CD14-positive monocyte (primary cell): ENCODE data around the gene ASF1B. TPM values are rescaled to one million over a fixed set of nuclear protein-coding genes. Genes with fewer than 3 reads are reported as not detected.
A peak's percentile ranks its signal among the peaks of the same experiment; 100 is the strongest.

Experiments used
- DNase-seq, 3 donors: peaks; one replicate each; pipeline ENCODE4 v3.0.0-alpha.2; 2011 to 2022
- H2AFZ ChIP-seq: 2 replicates; pipeline ENCODE4 v1.6.0; 2012; ENCODE audit warnings: mild to moderate bottlenecking, low read depth, low read length, inconsistent platforms; ENCODE audit not compliant: insufficient read depth, poor library complexity, severe bottlenecking
- H3K27ac ChIP-seq, 2 donors: 1 replicate in 1 of 2; 2 replicates in 1 of 2; pipeline ENCODE4 v1.5.1; 2012 to 2013; ENCODE audit warnings: low read length in 2 of 2, control low read depth in 1 of 2, inconsistent platforms in 1 of 2, low read depth in 1 of 2, mild to moderate bottlenecking in 1 of 2
- H3K27me3 ChIP-seq, 2 donors: one replicate each; pipeline versions ENCODE4 v1.6.0 to v1.6.1; 2011 to 2013; ENCODE audit warnings: low read length in 2 of 2; ENCODE audit not compliant: control insufficient read depth in 2 of 2, insufficient read depth in 2 of 2
- H3K36me3 ChIP-seq, 2 donors: replicated peaks in 1 of 2; 1 replicate in 1 of 2; 2 replicates in 1 of 2; pipeline versions ENCODE4 v1.5.1 to v1.6.1; 2012 to 2013; ENCODE audit warnings: low read length in 2 of 2, control low read depth in 1 of 2, inconsistent platforms in 1 of 2, mild to moderate bottlenecking in 1 of 2; ENCODE audit not compliant: insufficient read depth in 2 of 2, control insufficient read depth in 1 of 2
- H3K4me1 ChIP-seq, 2 donors: 1 replicate in 1 of 2; 2 replicates in 1 of 2; pipeline versions ENCODE4 v1.5.1 to v1.6.1; 2012 to 2013; ENCODE audit warnings: low read length in 2 of 2, control low read depth in 1 of 2, inconsistent platforms in 1 of 2, mild to moderate bottlenecking in 1 of 2, moderate library complexity in 1 of 2; ENCODE audit not compliant: insufficient read depth in 2 of 2, control insufficient read depth in 1 of 2
- H3K4me2 ChIP-seq: replicated peaks from 2 replicates; pipeline ENCODE3; 2012; ENCODE audit warnings: low read length, moderate library complexity, mild to moderate bottlenecking; ENCODE audit not compliant: poor library complexity, severe bottlenecking; ENCODE audit errors: extremely low read depth
- H3K4me3 ChIP-seq, 3 experiments: fragments of 200-600 bp in 1 of 3; sonication (generic) in 1 of 3; replicated peaks in 1 of 3; 1 replicate in 2 of 3; 2 replicates in 1 of 3; pipeline ENCODE4 v1.5.1; 2011 to 2013; ENCODE audit warnings: low read length in 3 of 3, mild to moderate bottlenecking in 3 of 3, control low read depth in 2 of 3, low read depth in 2 of 3, inconsistent platforms in 1 of 3, moderate library complexity in 1 of 3
- H3K79me2 ChIP-seq: 2 replicates; pipeline ENCODE4 v1.6.0; 2012; ENCODE audit warnings: mild to moderate bottlenecking, control low read depth, inconsistent platforms, low read length, moderate library complexity; ENCODE audit not compliant: insufficient read depth
- H3K9ac ChIP-seq: 2 replicates; pipeline ENCODE4 v1.6.0; 2017; ENCODE audit warnings: low read length, mild to moderate bottlenecking; ENCODE audit not compliant: insufficient read depth, poor library complexity, severe bottlenecking
- H3K9me3 ChIP-seq, 2 donors: replicated peaks in 1 of 2; 1 replicate in 1 of 2; 2 replicates in 1 of 2; pipeline versions ENCODE4 v1.5.1 to v1.6.1; 2012 to 2013; ENCODE audit warnings: low read length in 2 of 2, control low read depth in 1 of 2; ENCODE audit not compliant: control insufficient read depth in 1 of 2, insufficient read depth in 1 of 2
- H4K20me1 ChIP-seq: 2 replicates; pipeline ENCODE4 v1.6.0; 2012; ENCODE audit warnings: mild to moderate bottlenecking, low read length, control low read depth, moderate library complexity; ENCODE audit not compliant: insufficient read depth
- H3K27ac Mint-ChIP-seq, 7 donors: one replicate each; pipeline ENCODE4 v1.8.0; 2020; ENCODE audit warnings: mild to moderate bottlenecking in 7 of 7, mixed read lengths in 7 of 7, moderate library complexity in 6 of 7, inconsistent platforms in 2 of 7
- H3K27me3 Mint-ChIP-seq, 3 donors: one replicate each; pipeline ENCODE4 v1.8.0; 2021 to 2022; ENCODE audit warnings: low read depth in 3 of 3, mild to moderate bottlenecking in 3 of 3, mixed read lengths in 3 of 3, moderate library complexity in 3 of 3, inconsistent platforms in 1 of 3
- H3K36me3 Mint-ChIP-seq, 2 donors: one replicate each; pipeline ENCODE4 v1.8.0; 2020; ENCODE audit warnings: mixed read lengths in 2 of 2, inconsistent platforms in 1 of 2, mild to moderate bottlenecking in 1 of 2
- H3K4me1 Mint-ChIP-seq: one replicate; pipeline ENCODE4 v1.8.0; 2020; ENCODE audit warnings: mild to moderate bottlenecking, mixed read lengths
- H3K4me3 Mint-ChIP-seq, 2 donors: one replicate each; pipeline ENCODE4 v1.8.0; 2020; ENCODE audit warnings: mild to moderate bottlenecking in 2 of 2, mixed read lengths in 2 of 2, moderate library complexity in 1 of 2
- H3K9me3 Mint-ChIP-seq, 7 donors: one replicate each; pipeline ENCODE4 v1.8.0; 2020 to 2022; ENCODE audit warnings: mixed read lengths in 7 of 7, mild to moderate bottlenecking in 6 of 7, moderate library complexity in 6 of 7, inconsistent platforms in 2 of 7
- WGBS: methylation state at CpG from one replicate; pipeline ENCODE4 v1.1.5; 2013; ENCODE audit warnings: missing lambda C conversion rate; ENCODE audit not compliant: insufficient coverage; 5-methylcytosine and 5-hydroxymethylcytosine counted together
- intact Hi-C, 2 donors: fragments of 100-400 bp; cut with micrococcal nuclease; formaldehyde crosslinking; loops; one replicate each; pipeline versions ENCODE4 v1.15.0 to v1.15.1; 2023
- polyA plus RNA-seq, 3 donors: library from polyadenylated mRNA; depleted of rRNA in 1 of 3; unstranded in 2 of 3; stranded (reverse) in 1 of 3; fragments of 300-500 nt in 2 of 3; fragments of >200 nt in 1 of 3; fragmentation: Illumina TruSeq in 2 of 3; gene quantifications; 1 replicate in 2 of 3; 2 replicates in 1 of 3; pipeline ENCODE4 v1.2.3, GENCODE V29; 2012 to 2021
- TF ChIP-seq, protein P1 (sequence below): fragments of 200-600 bp; IDR thresholded peaks from one replicate; pipeline ENCODE4 v1.8.0; 2022; ENCODE audit warnings: antibody characterized with exemption, mild to moderate bottlenecking

ASF1B gene
- polyA plus RNA-seq, 3 donors, result 6.3 to 13.4 (median 9.2) TPM

DNA sequence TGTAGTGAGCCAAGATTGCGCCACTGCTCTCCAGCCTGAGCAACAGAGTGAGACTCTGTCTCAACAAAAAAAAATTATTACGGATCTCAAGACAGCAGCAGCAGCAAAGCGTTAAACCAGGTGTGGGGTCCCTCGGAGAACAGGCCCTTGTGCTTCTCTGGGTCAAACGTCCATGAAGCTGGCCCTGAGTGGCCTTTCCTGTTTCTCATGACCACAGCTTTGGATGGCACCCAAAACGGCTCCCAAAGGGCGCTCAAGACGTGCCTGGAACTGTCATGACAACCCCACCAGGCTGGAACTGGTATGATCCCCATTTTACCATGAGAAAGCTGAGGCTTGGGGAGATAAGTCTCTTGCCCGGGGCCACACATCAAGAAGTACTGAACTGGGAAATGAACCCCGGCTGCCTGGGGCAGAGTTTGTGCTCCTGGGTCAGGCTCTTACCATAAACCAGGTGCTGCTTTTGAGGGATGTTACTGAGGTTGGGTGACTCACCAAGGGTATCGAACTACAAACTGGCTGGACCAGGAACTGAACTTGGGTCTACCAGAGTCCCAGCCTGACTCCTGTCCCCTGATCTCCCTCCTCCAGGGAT is 34.2 kb downstream of the ASF1B start:
- Histone ChIP-seq H3K9ac (no peak overlapping the region), H3K79me2 (no peaks in the 10 kb centered on the region), H3K36me3 (peaks cover 79 to 97% of the 10 kb centered on the region in 2 donors), H3K4me1 (no peaks in the 10 kb centered on the region), H3K4me3 (no peak overlapping the region), H2AFZ (no peak overlapping the region), H3K4me2 (no peak overlapping the region), H3K27me3 (no peaks in the 10 kb centered on the region), H4K20me1 (peaks cover 88% of the 10 kb centered on the region), H3K27ac (no peak overlapping the region), H3K9me3 (no peaks in the 10 kb centered on the region)
- H3K4me1 Mint-ChIP-seq, result no peaks in the 10 kb centered on the region
- H3K9me3 Mint-ChIP-seq, result peaks cover 0 to 2% (median 0%) of the 10 kb centered on the region in 7 donors
- no peak for DNase-seq
- peaks cover 0 to 2% (median 0%) of the 10 kb centered on the region in 3 donors for H3K27me3 Mint-ChIP-seq
- H3K36me3 Mint-ChIP-seq, result peaks cover 65 to 95% of the 10 kb centered on the region in 2 donors
- no peak overlapping the region for H3K4me3 Mint-ChIP-seq
- intact Hi-C loops, result no loop called here
- WGBS, result 94% methylated on average over 11 of the region's 11 CpGs
- peak overlapping the region in 1 of 7 donors; percentile 3 for H3K27ac Mint-ChIP-seq
- TF ChIP-seq, protein P1, sequence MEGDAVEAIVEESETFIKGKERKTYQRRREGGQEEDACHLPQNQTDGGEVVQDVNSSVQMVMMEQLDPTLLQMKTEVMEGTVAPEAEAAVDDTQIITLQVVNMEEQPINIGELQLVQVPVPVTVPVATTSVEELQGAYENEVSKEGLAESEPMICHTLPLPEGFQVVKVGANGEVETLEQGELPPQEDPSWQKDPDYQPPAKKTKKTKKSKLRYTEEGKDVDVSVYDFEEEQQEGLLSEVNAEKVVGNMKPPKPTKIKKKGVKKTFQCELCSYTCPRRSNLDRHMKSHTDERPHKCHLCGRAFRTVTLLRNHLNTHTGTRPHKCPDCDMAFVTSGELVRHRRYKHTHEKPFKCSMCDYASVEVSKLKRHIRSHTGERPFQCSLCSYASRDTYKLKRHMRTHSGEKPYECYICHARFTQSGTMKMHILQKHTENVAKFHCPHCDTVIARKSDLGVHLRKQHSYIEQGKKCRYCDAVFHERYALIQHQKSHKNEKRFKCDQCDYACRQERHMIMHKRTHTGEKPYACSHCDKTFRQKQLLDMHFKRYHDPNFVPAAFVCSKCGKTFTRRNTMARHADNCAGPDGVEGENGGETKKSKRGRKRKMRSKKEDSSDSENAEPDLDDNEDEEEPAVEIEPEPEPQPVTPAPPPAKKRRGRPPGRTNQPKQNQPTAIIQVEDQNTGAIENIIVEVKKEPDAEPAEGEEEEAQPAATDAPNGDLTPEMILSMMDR, result no peak

DNA sequence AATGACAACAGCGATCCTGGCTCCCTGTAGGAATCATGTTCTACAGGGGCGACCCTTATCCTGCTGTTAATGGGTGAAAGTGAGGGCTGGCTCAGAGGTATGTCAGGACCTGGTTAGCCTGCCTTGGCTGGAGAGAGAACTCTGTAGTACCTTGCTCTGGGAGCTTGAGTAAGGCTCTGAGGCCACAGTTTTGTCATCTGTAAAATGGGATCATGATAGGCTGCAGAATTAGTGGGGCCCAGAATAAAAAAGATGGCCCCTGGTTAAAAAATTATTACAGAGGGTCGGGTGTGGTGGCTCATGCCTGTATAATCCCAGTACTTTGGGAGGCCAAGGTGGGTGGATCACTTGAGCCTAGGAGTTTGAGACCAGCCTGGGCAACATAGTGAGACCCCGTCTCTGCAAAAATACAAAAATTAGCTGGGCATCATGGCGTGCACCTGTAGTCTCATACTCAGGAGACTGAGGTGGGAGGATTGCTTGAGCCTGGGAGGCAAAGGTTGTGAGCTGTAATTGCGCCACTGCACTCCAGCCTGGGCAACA is 35.3 kb downstream of the ASF1B start:
- Histone ChIP-seq H3K4me2 (no peak overlapping the region), H3K9ac (no peak overlapping the region), H3K9me3 (no peaks in the 10 kb centered on the region), H4K20me1 (peaks cover 88% of the 10 kb centered on the region), H3K27ac (no peak overlapping the region), H3K79me2 (no peaks in the 10 kb centered on the region), H3K4me1 (no peaks in the 10 kb centered on the region), H3K36me3 (peaks cover 81 to 97% of the 10 kb centered on the region in 2 donors), H2AFZ (no peak overlapping the region), H3K4me3 (no peak overlapping the region), H3K27me3 (no peaks in the 10 kb centered on the region)
- no peak for DNase-seq
- TF ChIP-seq, protein P1, result no peak
- 100% methylated on average over 2 of the region's 6 CpGs for WGBS
- H3K9me3 Mint-ChIP-seq, result peaks cover 0 to 2% (median 0%) of the 10 kb centered on the region in 7 donors
- H3K4me1 Mint-ChIP-seq, result no peaks in the 10 kb centered on the region
- H3K27me3 Mint-ChIP-seq, result peaks cover 0 to 2% (median 0%) of the 10 kb centered on the region in 3 donors
- intact Hi-C loops, result no loop called here
- no peak overlapping the region for H3K4me3 Mint-ChIP-seq
- H3K27ac Mint-ChIP-seq, result peak overlapping the region in 3 of 7 donors; percentile 30 to 73 (median 37)
- H3K36me3 Mint-ChIP-seq, result peaks cover 67 to 95% of the 10 kb centered on the region in 2 donors
